Right hindlimb (tissue), 1 donor: ENCODE results near the gene TNIP1.
A peak's percentile ranks its signal among the peaks of the same experiment; 100 is the strongest.

Experiments used
- DNase-seq: peaks from one replicate; pipeline ENCODE4 v3.0.0-alpha.2; 2018

The TNIP1 gene, protein sequence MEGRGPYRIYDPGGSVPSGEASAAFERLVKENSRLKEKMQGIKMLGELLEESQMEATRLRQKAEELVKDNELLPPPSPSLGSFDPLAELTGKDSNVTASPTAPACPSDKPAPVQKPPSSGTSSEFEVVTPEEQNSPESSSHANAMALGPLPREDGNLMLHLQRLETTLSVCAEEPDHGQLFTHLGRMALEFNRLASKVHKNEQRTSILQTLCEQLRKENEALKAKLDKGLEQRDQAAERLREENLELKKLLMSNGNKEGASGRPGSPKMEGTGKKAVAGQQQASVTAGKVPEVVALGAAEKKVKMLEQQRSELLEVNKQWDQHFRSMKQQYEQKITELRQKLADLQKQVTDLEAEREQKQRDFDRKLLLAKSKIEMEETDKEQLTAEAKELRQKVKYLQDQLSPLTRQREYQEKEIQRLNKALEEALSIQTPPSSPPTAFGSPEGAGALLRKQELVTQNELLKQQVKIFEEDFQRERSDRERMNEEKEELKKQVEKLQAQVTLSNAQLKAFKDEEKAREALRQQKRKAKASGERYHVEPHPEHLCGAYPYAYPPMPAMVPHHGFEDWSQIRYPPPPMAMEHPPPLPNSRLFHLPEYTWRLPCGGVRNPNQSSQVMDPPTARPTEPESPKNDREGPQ

GRCh38 chr5:151080613-151081430 lies at the start of gene TNIP1:
Gene TNIP1, minus strand, starts transcription at chr5:151081034. Its CDS starts 15,939 bp downstream, at chr5:151065095.
- peak; percentile 94 for DNase-seq

DNA sequence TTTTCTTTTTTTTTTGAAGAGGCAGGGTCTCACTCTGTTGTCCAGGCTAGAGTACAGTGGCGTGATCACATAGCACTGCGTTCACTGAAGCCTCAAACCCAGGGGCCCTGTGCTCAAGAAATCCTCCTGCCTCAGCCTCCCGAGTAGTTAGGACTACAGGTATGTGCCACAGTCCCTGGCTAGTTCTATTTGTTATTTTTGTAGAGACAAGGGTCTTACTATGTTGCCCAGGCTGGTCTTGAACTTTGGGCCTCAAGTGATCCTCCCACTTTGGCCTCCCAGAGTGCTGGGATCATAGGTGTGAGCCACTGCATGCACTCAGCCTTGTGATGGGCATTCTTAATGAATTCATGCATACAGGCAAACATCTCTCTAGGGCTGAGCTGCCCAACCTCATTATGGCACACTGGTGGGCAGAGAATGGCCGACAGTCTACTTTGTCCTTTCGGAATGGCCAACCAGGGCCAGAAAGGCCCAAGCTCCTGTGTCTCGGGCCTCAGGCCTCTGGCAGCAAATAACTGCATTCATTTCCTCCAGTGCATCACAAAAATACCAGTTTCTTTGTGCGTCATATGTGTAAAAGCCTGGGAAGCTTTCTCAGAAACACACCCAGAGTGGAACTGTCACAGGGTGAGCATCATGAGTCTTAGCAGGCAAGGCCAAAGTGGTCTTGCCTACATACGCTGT lies 49.5 kb upstream of the TNIP1 start:
- DNase-seq, result no peak

DNA sequence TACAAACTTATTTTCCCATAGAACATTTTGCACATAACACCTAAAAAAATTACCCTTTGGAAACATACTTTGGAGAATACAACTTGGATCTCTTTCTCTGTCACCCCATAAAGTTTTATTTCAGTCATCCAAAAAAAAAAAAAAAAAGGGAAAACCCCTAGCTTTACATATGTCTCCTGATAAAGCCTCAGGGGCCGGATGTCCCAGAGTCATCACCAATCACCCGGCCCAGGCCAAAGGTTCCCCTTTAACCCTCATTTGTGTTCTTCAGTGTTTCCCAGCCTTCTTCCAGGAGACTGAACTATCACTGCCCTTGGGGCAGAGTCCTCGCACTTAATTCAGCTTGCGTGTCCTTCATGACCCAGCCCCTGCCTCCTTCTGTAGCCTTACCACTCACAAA lies 48.0 kb upstream of the TNIP1 start:
- no peak for DNase-seq

- no peak for DNase-seq
Measured at GRCh38 chr5:151127926-151128325, 47.1 kb upstream of the TNIP1 start.

GRCh38 chr5:151126199-151126645 lies 45.4 kb upstream of the TNIP1 start:
- peak; percentile 65 for DNase-seq

DNA sequence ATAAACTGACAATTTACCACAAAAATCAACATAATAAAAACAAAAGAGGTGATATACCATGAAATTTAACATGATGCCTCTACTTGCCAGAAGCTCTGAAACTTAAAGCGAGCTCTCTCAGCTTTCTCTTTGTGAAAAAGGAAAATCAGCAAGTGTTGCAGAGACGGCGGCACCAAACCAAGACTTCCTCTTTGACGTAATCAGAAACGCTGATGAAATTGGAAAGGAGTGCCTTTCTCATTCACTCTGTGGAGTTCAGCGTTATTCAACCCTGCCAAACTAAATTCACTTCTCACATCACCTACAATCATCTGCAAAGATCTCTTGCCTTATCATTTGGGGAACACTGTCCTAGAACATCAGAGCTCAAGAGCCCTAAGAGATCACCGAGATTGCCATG lies 44.6 kb upstream of the TNIP1 start:
- no peak for DNase-seq

- no peak for DNase-seq
Measured at GRCh38 chr5:151123897-151124751, 43.3 kb upstream of the TNIP1 start.

DNA sequence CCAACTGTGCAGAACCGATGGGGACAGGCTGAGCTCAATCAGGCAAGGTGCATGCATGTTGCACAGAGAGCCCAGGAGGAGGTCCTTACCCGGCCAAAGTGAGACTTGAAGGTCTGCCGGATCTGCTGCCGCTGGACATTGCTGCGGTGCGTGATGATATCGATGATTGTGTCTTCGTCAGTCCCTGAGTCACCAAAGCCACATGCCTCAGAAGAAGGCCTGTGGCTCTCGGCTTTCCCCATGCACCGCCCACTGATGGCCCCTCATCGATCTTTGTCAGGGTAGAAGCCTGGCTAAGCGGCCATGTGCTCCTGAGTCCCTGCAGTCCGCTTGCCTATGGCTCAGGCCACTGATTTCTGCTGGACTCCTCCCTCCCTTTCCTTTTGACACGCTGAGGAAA lies 42.0 kb upstream of the TNIP1 start:
- DNase-seq, result no peak

DNA sequence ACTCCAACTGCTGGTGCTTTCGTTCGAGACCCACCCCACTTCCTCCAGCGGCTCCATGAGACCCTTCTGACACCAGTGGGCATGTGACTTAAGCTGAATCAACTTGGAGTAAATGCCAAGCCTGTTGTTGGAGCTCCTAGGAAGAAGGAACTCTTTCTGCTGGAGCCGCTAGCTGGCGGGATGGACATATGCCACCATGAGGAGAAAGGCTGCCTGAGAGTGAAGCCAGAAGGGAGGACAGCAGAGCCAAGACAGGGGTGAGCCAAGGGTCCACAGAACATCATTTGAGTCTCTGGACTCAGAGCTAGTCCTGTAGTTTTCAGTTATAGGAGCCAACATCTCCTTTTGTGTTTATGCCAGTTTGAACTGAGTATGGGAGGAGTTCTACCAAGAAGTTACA lies 40.8 kb upstream of the TNIP1 start:
- no peak for DNase-seq

GRCh38 chr5:151121095-151121494 lies 40.3 kb upstream of the TNIP1 start:
- DNase-seq, result no peak

GRCh38 chr5:151118913-151119575 lies 38.2 kb upstream of the TNIP1 start:
- no peak for DNase-seq

GRCh38 chr5:151115272-151115905 lies 34.6 kb upstream of the TNIP1 start:
- peak; percentile 84 for DNase-seq

DNA sequence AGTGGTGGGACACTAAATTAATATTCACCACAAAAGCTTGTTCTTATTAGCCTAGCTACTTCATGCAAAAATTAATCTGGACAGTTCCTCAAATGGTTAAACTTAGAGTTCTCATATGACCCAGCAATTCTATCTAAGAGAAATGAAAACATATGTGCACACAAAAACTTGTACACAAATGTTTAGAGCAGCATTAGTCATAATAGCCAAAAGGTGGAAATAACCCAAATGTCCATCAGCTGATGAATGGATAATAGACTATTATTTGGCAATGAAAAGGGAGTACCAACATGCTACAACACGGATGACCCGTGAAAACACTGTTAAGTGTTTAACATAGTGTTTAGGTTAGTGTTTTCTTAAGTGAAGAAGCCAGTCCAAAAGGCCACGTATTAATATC lies 32.8 kb upstream of the TNIP1 start:
- no peak for DNase-seq

GRCh38 chr5:151110992-151111391 lies 30.2 kb upstream of the TNIP1 start:
- DNase-seq, result no peak

DNA sequence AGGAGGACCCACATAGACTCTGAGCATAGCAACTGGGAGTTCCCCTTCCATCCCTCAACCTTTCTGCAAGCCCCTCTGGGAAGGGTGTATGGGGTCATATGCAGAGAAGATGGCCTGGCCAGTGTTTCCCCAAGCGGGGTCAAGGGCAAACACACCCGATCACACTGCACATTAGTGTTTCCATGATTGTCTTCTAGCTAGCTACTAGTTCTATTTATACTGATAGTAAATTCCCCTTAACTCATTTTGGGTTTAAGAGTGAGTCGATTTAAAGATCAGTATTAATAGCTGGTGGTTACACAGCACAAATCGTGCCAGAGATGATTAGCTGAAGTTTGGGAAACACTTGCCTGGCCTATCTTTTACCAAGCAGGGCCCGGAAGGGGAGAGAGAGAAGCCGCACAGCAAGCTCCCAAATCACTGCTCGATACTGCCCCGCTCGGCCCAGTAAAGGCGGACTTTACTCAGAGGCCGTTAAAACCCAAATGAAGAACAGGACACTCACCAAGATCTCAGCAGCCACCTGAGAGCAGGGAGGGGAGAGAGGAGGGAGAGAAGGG lies 29.4 kb upstream of the TNIP1 start:
- no peak for DNase-seq

GRCh38 chr5:151108566-151108965 lies 27.7 kb upstream of the TNIP1 start:
- DNase-seq, result no peak

DNA sequence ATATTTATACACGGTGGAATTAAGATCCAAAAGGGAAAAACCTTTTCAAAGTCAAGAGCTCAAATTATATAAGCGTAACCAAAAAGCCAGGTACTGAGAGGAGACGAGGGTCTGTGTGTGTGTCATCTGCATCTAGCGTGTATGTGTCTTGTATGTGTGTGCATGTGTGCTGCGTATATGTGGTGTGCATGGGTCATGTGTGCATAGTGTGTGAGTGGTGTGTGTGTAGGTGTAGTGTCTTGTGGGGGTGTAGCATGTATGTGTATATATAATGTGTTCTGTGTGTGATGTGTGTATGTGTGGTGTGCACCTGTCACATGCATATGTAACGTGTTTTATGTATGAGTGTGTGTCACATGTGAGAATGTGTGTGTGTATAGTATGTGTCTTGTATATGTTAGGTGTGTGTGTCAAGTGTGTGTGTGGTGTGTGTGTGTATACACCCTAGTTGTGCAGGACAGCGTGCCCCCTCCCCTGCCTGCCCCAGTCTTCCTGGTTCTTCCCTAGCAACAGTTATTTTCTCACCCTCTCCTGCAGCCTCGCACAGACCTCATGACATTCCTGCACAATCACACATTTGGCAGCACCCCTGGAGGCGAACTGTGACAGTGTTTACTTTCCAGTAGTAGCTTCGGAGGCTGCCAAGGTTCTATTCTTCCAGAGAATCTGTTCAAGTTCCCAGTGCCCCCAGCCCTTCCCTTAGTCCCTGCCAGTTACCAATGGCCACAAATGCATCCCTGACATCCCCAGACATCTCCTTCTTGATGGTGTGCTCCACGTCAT lies 27.1 kb upstream of the TNIP1 start:
- no peak for DNase-seq

DNA sequence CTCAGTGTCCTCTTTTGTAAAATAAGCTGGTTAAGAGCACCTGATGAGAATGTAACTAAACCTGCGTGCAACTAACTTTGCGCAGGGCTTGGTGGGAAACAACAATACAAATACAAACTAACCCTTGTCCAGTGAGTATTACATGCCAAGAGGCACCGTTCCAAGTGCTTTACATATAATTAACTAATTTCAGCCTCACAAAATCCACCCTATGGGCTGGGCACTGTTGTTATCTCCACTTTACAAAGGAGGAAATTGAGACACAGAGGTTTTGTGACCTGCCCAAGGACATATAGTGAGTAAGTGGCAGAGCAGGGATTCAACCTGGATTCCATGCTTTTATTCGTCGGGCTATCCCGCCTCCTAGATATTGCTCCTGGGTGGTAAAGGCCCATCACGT lies 26.2 kb upstream of the TNIP1 start:
- no peak for DNase-seq

- no peak for DNase-seq
Measured at GRCh38 chr5:151106509-151106908, 25.7 kb upstream of the TNIP1 start.

GRCh38 chr5:151106043-151106442 lies 25.2 kb upstream of the TNIP1 start:
- DNase-seq, result no peak
